ENCODE measurements around the gene CR1. TPM values are rescaled to one million over a fixed set of nuclear protein-coding genes. Genes with fewer than 3 reads are reported as not detected.

CR1 gene
- total RNA-seq, 4 donors from 2014 or later = 0.56 to 1.0 (median 0.66) TPM

GRCh38 chr1:207459008-207459407 lies 36.9 kb upstream of the CR1 start:
- no peak for TF ChIP-seq POLR2AphosphoS5 (IDR thresholded peaks at IDR 0.05)
- TF ChIP-seq POLR2A (IDR thresholded peaks at IDR 0.05) = no peak
- no peak for TF ChIP-seq CTCF (IDR thresholded peaks at IDR 0.05)
- H3K4me1 ChIP-seq = peaks cover 13% of the 10 kb centered on the region
- peaks cover 40% of the 10 kb centered on the region for H3K27me3 ChIP-seq
- H3K9me3 ChIP-seq = no peaks in the 10 kb centered on the region
- H3K36me3 ChIP-seq = no peaks in the 10 kb centered on the region
- H3K27ac ChIP-seq = no peak overlapping the region
- H3K4me3 ChIP-seq = no peak overlapping the region
- WGBS = 90% methylated on average over 2 of the region's 2 CpGs
- no peak for DNase-seq (ENCODE audit: low spot score in 2 of 2)

DNA sequence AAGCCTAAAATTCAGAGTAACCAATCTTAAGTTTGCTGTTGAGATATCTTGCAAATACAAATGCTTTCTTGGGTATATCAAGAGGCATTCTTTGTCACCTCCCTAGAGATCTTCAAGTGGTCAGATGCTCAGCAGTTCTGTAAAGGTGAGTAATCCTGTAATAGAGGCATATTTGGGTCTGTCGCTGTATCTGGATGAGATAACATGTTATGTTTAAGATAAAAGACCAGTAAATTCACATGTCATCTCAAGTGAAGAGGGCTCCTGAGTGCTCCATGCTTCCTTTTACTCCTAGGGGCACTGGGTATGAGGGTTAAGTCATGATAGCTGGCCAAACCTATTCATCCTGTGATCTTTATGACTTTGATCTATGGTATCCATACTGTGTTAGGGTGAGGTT lies 34.3 kb upstream of the CR1 start:
- H3K9me3 ChIP-seq = no peaks in the 10 kb centered on the region
- H3K27ac ChIP-seq = no peak overlapping the region
- H3K27me3 ChIP-seq = peaks cover 28% of the 10 kb centered on the region
- no peak for DNase-seq (ENCODE audit: low spot score in 2 of 2)
- 74% methylated on average over 1 of the region's 1 CpG for WGBS
- H3K4me3 ChIP-seq = no peak overlapping the region
- H3K4me1 ChIP-seq = no peaks in the 10 kb centered on the region
- no peak for TF ChIP-seq POLR2A (IDR thresholded peaks at IDR 0.05)
- no peak for TF ChIP-seq CTCF (IDR thresholded peaks at IDR 0.05)
- no peak for TF ChIP-seq EP300 (IDR thresholded peaks at IDR 0.05)
- TF ChIP-seq POLR2AphosphoS5 (IDR thresholded peaks at IDR 0.05) = no peak
- no peaks in the 10 kb centered on the region for H3K36me3 ChIP-seq

DNA sequence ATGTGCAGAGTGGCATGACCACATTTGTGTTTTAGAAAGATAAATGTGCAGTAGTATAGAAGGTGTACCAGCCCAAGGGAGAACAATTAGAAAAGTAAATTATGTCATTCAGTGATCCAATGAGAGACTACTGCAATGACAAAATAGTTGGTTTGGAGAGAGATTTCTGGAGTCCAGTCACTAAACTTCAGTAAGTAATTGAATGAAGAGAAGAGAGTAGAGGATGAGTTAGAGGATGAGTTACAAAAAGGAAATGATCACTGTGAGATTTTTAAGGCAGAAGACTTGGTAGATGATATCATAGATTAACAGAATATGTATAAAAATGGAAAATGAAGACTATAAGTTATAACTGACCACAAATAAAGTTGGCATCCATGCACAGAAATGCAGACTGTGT lies 33.4 kb upstream of the CR1 start:
- Histone ChIP-seq H3K36me3 (no peaks in the 10 kb centered on the region), H3K27ac (no peak overlapping the region), H3K4me3 (no peak overlapping the region), H3K4me1 (no peaks in the 10 kb centered on the region), H3K27me3 (peaks cover 27% of the 10 kb centered on the region), H3K9me3 (no peaks in the 10 kb centered on the region)
- no peak for DNase-seq (ENCODE audit: low spot score in 2 of 2)
- no peak for TF ChIP-seq EP300 (IDR thresholded peaks at IDR 0.05)
- TF ChIP-seq POLR2AphosphoS5 (IDR thresholded peaks at IDR 0.05) = no peak
- no peak for TF ChIP-seq CTCF (IDR thresholded peaks at IDR 0.05)
- TF ChIP-seq POLR2A (IDR thresholded peaks at IDR 0.05) = no peak

GRCh38 chr1:207463021-207463420 lies 32.9 kb upstream of the CR1 start:
- H3K27me3 ChIP-seq = peaks cover 28% of the 10 kb centered on the region
- H3K4me1 ChIP-seq = no peaks in the 10 kb centered on the region
- no peak overlapping the region for H3K27ac ChIP-seq
- no peak overlapping the region for H3K4me3 ChIP-seq
- DNase-seq (ENCODE audit: low spot score in 2 of 2) = no peak
- no peaks in the 10 kb centered on the region for H3K9me3 ChIP-seq
- no peaks in the 10 kb centered on the region for H3K36me3 ChIP-seq
- TF ChIP-seq CTCF (IDR thresholded peaks at IDR 0.05) = no peak
- no peak for TF ChIP-seq POLR2AphosphoS5 (IDR thresholded peaks at IDR 0.05)
- no peak for TF ChIP-seq POLR2A (IDR thresholded peaks at IDR 0.05)
- TF ChIP-seq EP300 (IDR thresholded peaks at IDR 0.05) = no peak

- Histone ChIP-seq H3K4me3 (no peak overlapping the region), H3K36me3 (no peaks in the 10 kb centered on the region), H3K9me3 (no peaks in the 10 kb centered on the region), H3K27ac (no peak overlapping the region), H3K4me1 (no peaks in the 10 kb centered on the region), H3K27me3 (peaks cover 33% of the 10 kb centered on the region)
- 73% methylated on average over 3 of the region's 3 CpGs for WGBS
- no peak for DNase-seq (ENCODE audit: low spot score in 2 of 2)
- TF ChIP-seq EP300 (IDR thresholded peaks at IDR 0.05) (no peak), POLR2A (IDR thresholded peaks at IDR 0.05) (no peak), CTCF (IDR thresholded peaks at IDR 0.05) (no peak), POLR2AphosphoS5 (IDR thresholded peaks at IDR 0.05) (no peak)
Measured at GRCh38 chr1:207463571-207463970, 32.4 kb upstream of the CR1 start.
